GM21737 (cell line): ENCODE data around the gene ANKZF1.

ENCODE experiments used
- ATAC-seq: cut with Tn5 transposase; IDR thresholded peaks from one replicate; pipeline ENCODE4 v1.9.1; 2021; ENCODE audit warnings: mild to moderate bottlenecking, moderate library complexity; ENCODE audit not compliant: unreplicated experiment

ANKZF1 gene

GRCh38 chr2:219280651-219281050 lies 51.0 kb downstream of the ANKZF1 start:
- ATAC-seq: no peak

- no peak for ATAC-seq
Measured at GRCh38 chr2:219281588-219281987, 52.0 kb downstream of the ANKZF1 start.

- no peak for ATAC-seq
Measured at GRCh38 chr2:219282375-219282774, 52.8 kb downstream of the ANKZF1 start.

- no peak for ATAC-seq
Measured at GRCh38 chr2:219282943-219283581, 53.5 kb downstream of the ANKZF1 start.

GRCh38 chr2:219284501-219285372 lies 55.1 kb downstream of the ANKZF1 start:
- no peak for ATAC-seq

- ATAC-seq: no peak
Measured at GRCh38 chr2:219285373-219285735, 55.7 kb downstream of the ANKZF1 start.

GRCh38 chr2:219285894-219286425 lies 56.4 kb downstream of the ANKZF1 start:
- ATAC-seq: no peak
